Measurements from ENCODE around the gene BRPF3.

BRPF3 gene

GRCh38 chr6:36246506-36247268, 50.1 kb downstream of the BRPF3 start:
- no peak overlapping the region for H3K27ac ChIP-seq
- TF ChIP-seq CTCF (IDR thresholded peaks at IDR 0.05), result no peak
- no peak overlapping the region for H3K4me3 ChIP-seq
- no peak for DNase-seq (ENCODE audit: low spot score)

GRCh38 chr6:36247693-36248092, 51.1 kb downstream of the BRPF3 start:
- no peak overlapping the region for H3K27ac ChIP-seq
- TF ChIP-seq CTCF (IDR thresholded peaks at IDR 0.05), result no peak
- no peak for DNase-seq (ENCODE audit: low spot score)
- no peak overlapping the region for H3K4me3 ChIP-seq

- H3K4me3 ChIP-seq, result no peak overlapping the region
- no peak for DNase-seq (ENCODE audit: low spot score)
- H3K27ac ChIP-seq, result peak overlapping the region in 1 of 2 donors; percentile 51
- no peak for TF ChIP-seq CTCF (IDR thresholded peaks at IDR 0.05)
Measured at GRCh38 chr6:36248980-36249379, 52.4 kb downstream of the BRPF3 start.

DNA sequence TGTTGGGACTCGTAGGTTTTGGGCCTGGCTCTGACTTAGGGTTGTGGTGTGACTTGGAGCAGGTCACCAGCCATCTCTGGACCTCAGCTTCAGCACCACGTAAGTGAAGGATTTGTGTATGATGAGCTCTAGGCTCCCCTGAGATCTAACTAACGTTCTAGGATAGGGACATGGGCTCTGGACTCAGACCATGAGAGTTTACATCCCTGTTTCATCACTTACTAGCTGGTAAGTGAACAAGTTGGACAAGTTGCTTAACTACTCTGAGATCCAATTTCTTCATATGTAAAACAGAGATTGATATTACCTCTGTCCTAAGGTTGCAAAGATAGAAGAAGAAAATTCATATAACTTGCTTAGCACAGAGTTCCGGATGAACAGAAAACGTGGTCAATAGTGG, 53.0 kb downstream of the BRPF3 start:
- H3K27ac ChIP-seq, result peak overlapping the region in 1 of 2 donors; percentile 51
- TF ChIP-seq CTCF (IDR thresholded peaks at IDR 0.05), result no peak
- no peak overlapping the region for H3K4me3 ChIP-seq
- no peak for DNase-seq (ENCODE audit: low spot score)

GRCh38 chr6:36252005-36252404, 55.5 kb downstream of the BRPF3 start:
- Histone ChIP-seq H3K4me3 (no peak overlapping the region), H3K27ac (no peak overlapping the region)
- no peak for DNase-seq (ENCODE audit: low spot score)
- no peak for TF ChIP-seq CTCF (IDR thresholded peaks at IDR 0.05)

GRCh38 chr6:36263390-36264000, 67.0 kb downstream of the BRPF3 start:
- DNase-seq (ENCODE audit: low spot score), result no peak
- no peak overlapping the region for H3K27ac ChIP-seq
- no peak overlapping the region for H3K4me3 ChIP-seq
- TF ChIP-seq CTCF (IDR thresholded peaks at IDR 0.05), result no peak

- Histone ChIP-seq H3K27ac (no peak overlapping the region), H3K4me3 (no peak overlapping the region)
- DNase-seq (ENCODE audit: low spot score), result no peak
- no peak for TF ChIP-seq CTCF (IDR thresholded peaks at IDR 0.05)
Measured at GRCh38 chr6:36265744-36266143, 69.2 kb downstream of the BRPF3 start.

All from coronary artery (tissue), 2 donors.